Left hindlimb (tissue), 1 donor: ENCODE data around the gene IKZF2.
"Not testable (repeated sequence)": the region's sequence is repeated elsewhere in the genome, so short reads cannot be mapped to it uniquely, and the experiment has no call there.

Source experiments
- DNase-seq: peaks from one replicate; pipeline ENCODE4 v3.0.0-alpha.2; 2018

IKZF2 gene

DNA sequence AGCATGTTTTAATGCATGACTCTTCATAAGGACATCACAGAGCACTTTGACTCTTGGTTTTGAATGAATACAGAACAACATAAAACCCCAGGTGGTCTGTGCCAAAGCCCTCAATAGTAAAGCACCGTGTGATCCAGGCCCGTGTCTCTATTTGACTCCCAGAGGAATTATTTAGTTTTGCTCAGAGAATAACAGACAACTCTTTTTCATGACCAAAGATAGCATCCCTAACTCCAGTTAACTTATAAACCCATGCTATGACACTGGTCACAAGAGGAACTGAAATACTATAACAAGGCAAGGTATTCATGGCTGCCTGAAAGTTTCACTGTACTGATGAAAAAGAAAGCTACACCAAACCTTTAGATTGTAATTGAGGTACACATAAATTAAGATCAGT, 128.4 kb downstream of the IKZF2 start:
- DNase-seq = no peak

DNA sequence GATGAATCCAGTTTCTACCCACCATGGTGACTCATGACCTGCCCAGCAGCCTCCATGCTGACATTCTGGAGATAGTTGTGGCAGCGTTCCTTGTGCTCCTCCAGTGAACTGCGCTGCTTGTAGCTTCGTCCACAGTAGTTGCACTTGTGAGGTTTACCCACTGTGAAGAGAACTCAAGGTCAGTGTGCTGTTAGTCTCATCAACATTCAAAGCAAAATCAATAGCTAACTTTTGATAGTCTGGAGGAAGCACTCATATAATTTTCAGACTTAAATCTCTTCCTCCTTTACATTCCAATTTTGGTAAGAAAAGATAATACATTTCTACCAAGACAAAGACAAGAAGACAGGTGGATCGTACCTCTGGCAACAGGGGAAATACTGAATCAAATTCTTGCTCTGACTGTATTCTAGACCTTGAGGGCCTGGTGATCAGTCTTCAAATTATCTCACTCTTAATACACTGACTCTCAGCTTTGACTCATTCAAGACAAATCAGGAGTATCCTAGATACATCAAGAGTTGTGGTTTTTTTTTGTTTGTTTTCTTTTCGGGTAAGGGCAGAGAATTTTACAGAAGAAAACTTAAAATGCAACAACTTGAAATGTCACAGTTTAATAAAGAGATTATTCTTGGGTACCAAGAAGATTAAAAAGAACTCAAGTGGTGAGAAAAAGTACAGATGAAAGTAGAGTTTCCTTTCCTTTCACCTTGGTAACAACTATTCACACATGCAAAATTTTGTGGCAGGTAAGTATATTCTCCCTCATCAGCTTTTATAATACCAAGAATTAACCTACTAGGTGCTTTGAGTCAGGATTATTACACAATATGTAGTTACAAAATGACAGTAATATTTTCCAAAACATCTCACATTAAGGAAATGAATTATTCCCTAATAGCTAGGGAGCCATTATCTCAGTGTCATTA, 129.2 kb downstream of the IKZF2 start:
- DNase-seq = no peak

DNA sequence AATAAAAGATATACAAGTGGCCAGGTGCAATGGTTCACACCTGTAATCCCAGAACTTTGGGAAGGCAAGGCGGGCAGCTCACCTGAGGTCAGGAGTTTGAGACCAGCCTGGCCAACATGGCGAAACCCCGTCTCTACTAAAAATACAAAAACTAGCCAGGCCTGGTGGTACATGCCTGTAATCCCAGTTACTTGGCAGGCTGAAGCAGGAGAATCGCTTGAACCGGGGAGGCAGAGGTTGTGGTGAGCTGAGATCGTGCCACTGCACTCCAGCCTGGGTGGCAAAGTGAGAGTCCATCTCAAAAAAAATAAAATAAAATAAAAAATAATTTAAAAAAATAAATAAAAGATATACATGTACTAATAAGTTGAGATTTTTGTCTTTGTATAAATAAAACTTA, 130.5 kb downstream of the IKZF2 start:
- DNase-seq = not testable (repeated sequence)

DNA sequence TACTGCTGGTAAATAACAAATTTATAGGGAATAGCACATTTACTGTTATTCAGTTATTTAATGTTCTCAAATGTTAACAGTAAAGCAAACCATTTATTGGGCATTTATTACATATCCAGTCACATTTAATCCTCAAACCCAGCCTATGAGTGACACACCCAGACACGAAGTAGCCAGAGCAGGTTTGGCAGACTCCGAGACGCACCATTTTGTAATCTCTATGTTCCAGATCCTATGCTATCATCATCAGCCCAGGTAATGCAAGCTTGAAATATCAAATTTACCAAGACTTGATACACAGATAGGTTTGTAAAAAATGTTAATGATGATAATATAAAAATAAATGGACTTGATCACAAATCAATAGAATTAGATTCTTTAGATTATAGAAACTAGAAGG, 131.1 kb downstream of the IKZF2 start:
- DNase-seq = no peak

GRCh38 chr2:213019368-213019767, 132.0 kb downstream of the IKZF2 start:
- DNase-seq = no peak

GRCh38 chr2:213018340-213018901, 133.0 kb downstream of the IKZF2 start:
- DNase-seq = no peak

- DNase-seq = no peak
Measured at GRCh38 chr2:213017404-213017803, 134.0 kb downstream of the IKZF2 start.

DNA sequence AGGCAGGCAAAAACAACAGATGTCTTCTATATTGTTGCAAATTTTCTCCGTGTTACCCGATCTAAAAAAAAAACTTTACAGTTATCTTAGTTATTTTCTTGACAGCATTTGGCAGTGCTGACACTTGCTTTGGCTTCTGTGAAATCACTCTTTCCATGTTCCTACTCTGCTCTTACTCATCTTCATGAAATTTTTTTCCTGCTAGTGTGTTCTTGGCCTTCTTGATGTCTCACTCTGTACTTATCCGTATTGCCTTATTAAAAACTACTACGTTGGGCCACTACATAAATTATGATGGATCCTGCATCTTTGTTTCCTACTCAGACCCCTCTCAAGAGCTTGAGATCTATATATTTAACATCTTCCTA, 134.4 kb downstream of the IKZF2 start:
- DNase-seq = no peak

- DNase-seq = no peak
Measured at GRCh38 chr2:213016166-213016983, 135.0 kb downstream of the IKZF2 start.

- no peak for DNase-seq
Measured at GRCh38 chr2:213015387-213016165, 135.8 kb downstream of the IKZF2 start.

- DNase-seq = no peak
Measured at GRCh38 chr2:213013979-213014378, 137.4 kb downstream of the IKZF2 start.

- DNase-seq = no peak
Measured at GRCh38 chr2:213011505-213011904, 139.9 kb downstream of the IKZF2 start.

GRCh38 chr2:213010106-213010779, 141.2 kb downstream of the IKZF2 start:
- DNase-seq = no peak

GRCh38 chr2:213007290-213007838, 144.0 kb downstream of the IKZF2 start:
- no peak for DNase-seq

GRCh38 chr2:213004197-213004821, 147.1 kb downstream of the IKZF2 start:
- DNase-seq = no peak

DNA sequence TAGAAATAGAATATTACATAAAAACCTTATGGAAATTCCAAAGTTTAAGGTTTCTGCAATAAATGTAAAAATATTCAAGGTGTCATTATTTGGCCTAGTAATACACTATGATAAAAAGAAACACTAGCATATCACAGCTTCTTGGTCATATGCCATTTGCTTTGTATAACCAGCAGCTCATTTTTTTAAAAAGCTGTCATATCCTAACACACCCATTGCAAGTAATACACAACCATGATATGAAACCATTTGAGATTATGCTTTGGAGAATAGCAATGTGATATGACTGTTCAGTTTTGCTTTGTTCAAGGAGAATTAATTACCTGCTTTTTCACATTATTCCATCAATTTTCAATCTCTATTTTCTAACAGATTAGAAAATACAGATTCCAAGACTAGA, 149.0 kb downstream of the IKZF2 start:
- DNase-seq = no peak

- DNase-seq = no peak
Measured at GRCh38 chr2:213001297-213001910, 150.0 kb downstream of the IKZF2 start.

DNA sequence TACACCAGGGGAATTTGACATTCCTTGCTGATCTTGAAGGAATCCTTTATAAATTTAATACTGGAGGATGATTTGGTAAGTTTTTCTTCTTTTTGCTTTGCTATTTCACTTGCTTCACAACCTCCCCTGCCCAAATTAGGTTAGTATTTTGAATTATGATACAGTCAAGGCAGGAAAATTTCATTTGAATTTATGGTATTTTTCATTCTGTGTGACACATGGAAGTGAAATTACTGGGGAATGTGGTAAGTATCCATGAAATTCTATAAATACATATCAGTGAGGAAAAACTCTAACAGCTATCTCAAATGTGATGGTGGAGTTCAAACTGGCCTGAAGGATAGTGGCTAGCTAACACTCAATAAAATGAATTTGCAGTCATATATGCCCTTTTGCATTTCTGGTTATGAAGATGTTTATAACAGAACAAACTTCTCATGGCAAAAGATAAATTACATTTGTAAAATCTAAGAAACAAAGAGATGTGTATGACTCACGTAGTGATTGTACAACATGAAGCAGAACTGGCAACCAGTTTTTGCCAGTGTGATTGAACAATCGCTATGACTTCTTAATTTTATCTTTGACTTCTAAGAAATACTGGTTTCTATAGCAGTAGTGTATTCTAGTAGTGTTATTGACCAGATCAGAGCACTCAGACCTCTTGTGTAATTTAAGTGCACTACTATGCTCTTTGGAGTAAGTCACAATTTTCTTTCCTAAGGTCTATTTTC, 152.6 kb downstream of the IKZF2 start:
- no peak for DNase-seq

DNA sequence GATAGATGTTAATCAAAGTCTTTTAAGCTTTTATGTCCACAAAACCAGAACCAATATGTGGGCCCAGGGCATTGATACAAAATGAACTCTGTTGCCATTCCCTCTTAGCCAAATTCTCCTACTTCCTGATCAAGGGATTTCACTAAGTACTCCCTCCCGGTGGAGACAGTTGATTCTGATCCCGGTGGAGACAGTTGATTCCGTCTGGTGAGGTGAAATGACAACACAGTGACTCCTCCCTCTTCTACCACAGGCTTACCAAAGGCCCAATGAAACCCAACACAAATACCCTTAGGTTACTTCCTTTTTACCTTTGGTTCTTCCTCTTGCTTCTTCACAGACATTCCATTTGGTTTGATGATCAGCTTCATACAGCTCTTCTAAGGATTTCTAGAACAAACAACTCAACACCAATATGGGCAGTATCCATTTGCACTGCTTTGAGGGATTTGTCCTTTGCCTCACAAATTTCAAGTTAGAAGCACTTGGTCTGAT, 153.8 kb downstream of the IKZF2 start:
- DNase-seq = no peak

DNA sequence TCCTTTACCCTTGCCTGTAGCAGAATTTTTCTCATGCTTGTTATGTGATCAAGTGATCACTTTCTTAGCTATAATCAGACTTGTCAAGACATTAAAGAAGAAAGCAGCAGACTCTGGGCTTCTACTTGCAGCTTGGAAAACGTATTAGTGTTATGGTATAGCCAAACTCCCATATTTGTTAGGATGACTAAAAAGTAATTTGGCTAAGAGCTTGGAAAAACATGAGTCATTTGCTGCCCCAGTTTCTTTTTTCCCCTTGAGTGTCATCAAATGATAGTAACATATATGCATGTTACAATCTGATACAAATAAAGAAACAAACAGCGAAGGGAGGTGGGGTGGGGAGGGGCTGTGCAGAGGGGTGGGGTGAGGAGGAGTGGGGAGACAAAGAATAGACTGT, 155.5 kb downstream of the IKZF2 start:
- no peak for DNase-seq
